HG03432 (cell line): ENCODE measurements around the gene ARHGEF16.

Experiments used
- ATAC-seq: cut with Tn5 transposase; IDR thresholded peaks from one replicate; pipeline ENCODE4 v1.9.1; 2021; ENCODE audit warnings: mild to moderate bottlenecking, moderate library complexity; ENCODE audit not compliant: unreplicated experiment

ARHGEF16 gene

GRCh38 chr1:3515272-3515671, 60.8 kb downstream of the ARHGEF16 start:
- ATAC-seq: no peak

- no peak for ATAC-seq
Observed at GRCh38 chr1:3515774-3516480, 61.5 kb downstream of the ARHGEF16 start.

- ATAC-seq: no peak
Observed at GRCh38 chr1:3516481-3516869, 62.0 kb downstream of the ARHGEF16 start.

- no peak for ATAC-seq
Observed at GRCh38 chr1:3516911-3517675, 62.6 kb downstream of the ARHGEF16 start.

- ATAC-seq: no peak
Observed at GRCh38 chr1:3518256-3518655, 63.8 kb downstream of the ARHGEF16 start.

GRCh38 chr1:3518756-3519155, 64.3 kb downstream of the ARHGEF16 start:
- no peak for ATAC-seq

GRCh38 chr1:3519301-3519885, 64.9 kb downstream of the ARHGEF16 start:
- no peak for ATAC-seq

GRCh38 chr1:3520419-3521378, 66.2 kb downstream of the ARHGEF16 start:
- no peak for ATAC-seq

- ATAC-seq: no peak
Observed at GRCh38 chr1:3521426-3521825, 67.0 kb downstream of the ARHGEF16 start.

- ATAC-seq: no peak
Observed at GRCh38 chr1:3522112-3522511, 67.6 kb downstream of the ARHGEF16 start.

GRCh38 chr1:3522564-3523265, 68.2 kb downstream of the ARHGEF16 start:
- no peak for ATAC-seq

- ATAC-seq: no peak
Observed at GRCh38 chr1:3523980-3524379, 69.5 kb downstream of the ARHGEF16 start.

- no peak for ATAC-seq
Observed at GRCh38 chr1:3524556-3525203, 70.2 kb downstream of the ARHGEF16 start.

GRCh38 chr1:3525551-3526482, 71.4 kb downstream of the ARHGEF16 start:
- ATAC-seq: no peak

GRCh38 chr1:3527774-3528173, 73.3 kb downstream of the ARHGEF16 start:
- ATAC-seq: no peak

- no peak for ATAC-seq
Observed at GRCh38 chr1:3529099-3529729, 74.7 kb downstream of the ARHGEF16 start.

- no peak for ATAC-seq
Observed at GRCh38 chr1:3530086-3530925, 75.8 kb downstream of the ARHGEF16 start.
